Esophagus squamous epithelium (tissue), 4 donors: ENCODE results near the gene SLC6A19.

Experiments used
- CTCF ChIP-seq, 6 experiments: fragments of 450-650 bp in 4 of 6; fragments of 200-600 bp in 2 of 6; sonication (generic) in 2 of 6; IDR thresholded peaks; one replicate each; pipeline ENCODE4 v1.5.1; 2016 to 2019; ENCODE audit warnings: antibody characterized with exemption in 6 of 6, mild to moderate bottlenecking in 4 of 6, moderate library complexity in 4 of 6
- POLR2A ChIP-seq, 4 donors: fragments of 450-650 bp; IDR thresholded peaks; one replicate each; pipeline ENCODE4 v1.6.1; 2017; ENCODE audit warnings: antibody characterized with exemption in 4 of 4, mild to moderate bottlenecking in 4 of 4, moderate library complexity in 3 of 4

DNA sequence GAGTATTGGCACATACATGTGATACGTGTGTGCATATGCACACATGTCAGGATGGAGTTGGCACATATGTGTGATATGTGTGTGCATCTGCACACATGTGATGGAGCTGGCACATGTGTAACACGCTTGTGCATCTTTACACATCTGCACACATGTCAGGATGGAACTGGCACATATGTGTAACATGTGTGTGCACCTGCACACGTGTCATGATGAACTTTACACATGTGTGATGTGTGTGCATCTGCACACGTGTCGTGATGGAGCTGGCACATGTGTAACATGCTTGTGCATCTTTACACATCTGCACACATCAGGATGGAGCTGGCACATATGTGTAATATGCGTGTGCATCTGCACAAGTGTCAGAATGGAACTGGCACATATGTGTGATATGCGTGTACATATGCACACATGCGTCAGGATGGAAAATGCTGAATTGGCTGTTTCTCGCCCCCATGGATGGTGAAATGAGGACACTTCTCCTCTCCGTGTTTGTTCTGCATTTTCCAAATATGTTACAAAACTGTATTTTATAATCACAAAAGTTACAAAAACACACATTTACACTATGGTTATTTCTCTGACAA is 16.3 kb upstream of the SLC6A19 start:
- TF ChIP-seq CTCF (IDR thresholded peaks at IDR 0.05) (no peak), POLR2A (IDR thresholded peaks at IDR 0.05) (no peak)
